GM13977 (cell line): Measurements from ENCODE around the gene ZBED2.

Experiments used
- DNase-seq: peaks from one replicate; pipeline ENCODE4 v3.0.0; 2012; ENCODE audit warnings: low spot score
- in situ Hi-C: fragments of 300-500 bp; cut with MboI; formaldehyde crosslinking; loops from one replicate; pipeline ENCODE4 v1.12.0; 2022; ENCODE audit warnings: low sequenced_read_pairs, low pct_unique_long_range_greater_than_20kb, mixed read lengths, inconsistent platforms; ENCODE audit not compliant: unreplicated experiment
- TF ChIP-seq, protein P1 (sequence below): IDR thresholded peaks from 2 replicates; pipeline ENCODE4 v1.5.1; 2012; ENCODE audit warnings: mild to moderate bottlenecking, control low read depth; ENCODE audit not compliant: insufficient read depth; ENCODE audit errors: extremely low read depth, missing control alignments

The ZBED2 gene

DNA sequence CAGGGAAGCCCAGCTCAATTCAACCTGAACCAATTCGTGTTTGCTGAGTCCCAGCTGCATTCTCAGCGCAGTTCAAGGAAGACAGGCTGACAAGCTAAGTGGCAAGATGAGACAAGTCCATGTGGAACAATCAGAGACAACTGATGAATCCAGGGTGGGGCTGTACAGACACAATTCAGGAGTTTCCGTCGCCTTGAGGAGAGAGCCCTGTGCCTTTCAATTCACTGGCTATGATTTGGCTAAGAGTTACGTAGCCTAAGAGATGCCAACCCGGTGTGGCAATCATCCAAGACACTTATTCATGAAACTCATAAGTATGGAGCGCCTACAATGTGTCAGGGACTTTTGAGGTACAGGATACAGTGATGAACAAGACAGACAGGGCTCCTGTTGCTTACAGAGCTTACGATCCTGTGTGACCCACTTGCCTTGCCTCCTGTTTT, 15.5 kb upstream of the ZBED2 start:
- TF ChIP-seq, protein P1, sequence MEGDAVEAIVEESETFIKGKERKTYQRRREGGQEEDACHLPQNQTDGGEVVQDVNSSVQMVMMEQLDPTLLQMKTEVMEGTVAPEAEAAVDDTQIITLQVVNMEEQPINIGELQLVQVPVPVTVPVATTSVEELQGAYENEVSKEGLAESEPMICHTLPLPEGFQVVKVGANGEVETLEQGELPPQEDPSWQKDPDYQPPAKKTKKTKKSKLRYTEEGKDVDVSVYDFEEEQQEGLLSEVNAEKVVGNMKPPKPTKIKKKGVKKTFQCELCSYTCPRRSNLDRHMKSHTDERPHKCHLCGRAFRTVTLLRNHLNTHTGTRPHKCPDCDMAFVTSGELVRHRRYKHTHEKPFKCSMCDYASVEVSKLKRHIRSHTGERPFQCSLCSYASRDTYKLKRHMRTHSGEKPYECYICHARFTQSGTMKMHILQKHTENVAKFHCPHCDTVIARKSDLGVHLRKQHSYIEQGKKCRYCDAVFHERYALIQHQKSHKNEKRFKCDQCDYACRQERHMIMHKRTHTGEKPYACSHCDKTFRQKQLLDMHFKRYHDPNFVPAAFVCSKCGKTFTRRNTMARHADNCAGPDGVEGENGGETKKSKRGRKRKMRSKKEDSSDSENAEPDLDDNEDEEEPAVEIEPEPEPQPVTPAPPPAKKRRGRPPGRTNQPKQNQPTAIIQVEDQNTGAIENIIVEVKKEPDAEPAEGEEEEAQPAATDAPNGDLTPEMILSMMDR = no peak
- in situ Hi-C loops = no loop called here
- DNase-seq = no peak

GRCh38 chr3:111610189-111610588, 15.0 kb upstream of the ZBED2 start:
- no peak for DNase-seq
- in situ Hi-C loops = no loop called here
- TF ChIP-seq, protein P1 = no peak

DNA sequence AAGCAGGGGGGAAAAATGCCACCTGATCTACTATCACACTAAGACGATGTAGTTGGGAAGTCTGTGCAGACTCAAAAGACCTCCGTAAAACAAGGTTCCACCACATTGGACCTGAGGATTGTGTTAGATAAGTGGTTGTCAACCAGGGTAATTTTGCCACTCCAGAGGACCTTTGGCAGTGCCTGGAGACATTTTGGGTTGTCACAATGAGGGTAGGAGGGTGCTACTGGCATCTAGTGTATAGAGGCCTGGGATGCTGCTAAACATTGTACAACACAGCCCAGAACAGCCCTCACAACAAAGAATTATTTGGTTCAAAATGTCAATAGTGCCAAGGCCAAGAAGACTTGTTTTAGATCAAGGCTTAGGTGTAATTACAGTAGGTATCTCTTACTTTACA, 14.6 kb upstream of the ZBED2 start:
- in situ Hi-C loops = no loop called here
- TF ChIP-seq, protein P1 = no peak
- DNase-seq = no peak

DNA sequence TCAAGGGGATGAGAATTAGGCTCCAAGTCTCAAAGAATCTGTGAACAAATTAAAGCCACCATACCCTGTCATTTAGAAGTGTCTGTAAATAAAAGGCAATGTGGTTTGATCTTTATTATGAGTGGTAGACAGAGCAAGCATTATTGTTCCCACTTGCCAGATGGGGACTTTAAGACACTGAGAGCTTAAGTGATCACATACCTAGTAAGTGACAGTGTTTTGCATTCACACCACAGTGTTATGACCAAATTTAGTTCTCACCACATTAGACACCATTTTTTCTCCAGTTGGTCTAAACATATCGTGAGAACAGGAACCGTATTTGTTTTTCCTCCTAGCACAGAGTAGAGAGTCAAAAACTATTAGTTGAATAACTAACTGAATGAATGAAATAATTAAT, 13.2 kb upstream of the ZBED2 start:
- TF ChIP-seq, protein P1 = no peak
- in situ Hi-C loops = no loop called here
- no peak for DNase-seq

GRCh38 chr3:111607240-111607920, 12.2 kb upstream of the ZBED2 start:
- no peak for DNase-seq
- in situ Hi-C loops = no loop called here
- TF ChIP-seq, protein P1 = no peak

DNA sequence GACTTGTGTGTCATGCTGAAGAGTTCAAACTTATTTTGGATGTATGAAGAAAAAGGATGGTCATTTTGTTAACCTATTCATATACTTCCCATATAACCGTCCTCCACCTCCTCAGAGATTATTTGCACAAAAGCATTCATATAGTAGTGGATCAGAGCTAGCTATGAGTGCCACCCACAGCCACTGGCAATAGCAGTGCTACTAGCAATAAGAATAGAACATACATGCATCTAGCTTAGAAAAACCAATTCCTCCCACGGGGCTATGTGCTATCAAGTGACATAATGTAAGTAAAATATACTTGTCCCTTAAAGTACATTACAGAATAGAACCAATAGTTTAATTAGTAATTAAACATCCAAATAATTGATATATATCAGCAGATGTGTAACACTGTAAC, 10.3 kb upstream of the ZBED2 start:
- no peak for DNase-seq
- in situ Hi-C loops = no loop called here
- TF ChIP-seq, protein P1 = no peak
